Esophagus muscularis mucosa (tissue), 4 donors: ENCODE data around the gene CPLX1. TPM values are rescaled to one million over a fixed set of nuclear protein-coding genes. Genes with fewer than 3 reads are reported as not detected.
"Not testable (repeated sequence)": the region's sequence is repeated elsewhere in the genome, so short reads cannot be mapped to it uniquely, and the experiment has no call there.

Experiments used
- DNase-seq: peaks from one replicate; pipeline ENCODE4 v3.0.0-alpha.2; 2017; ENCODE audit errors: extremely low spot score
- H3K27ac ChIP-seq, 4 donors: fragments of 200-600 bp; sonication (generic); replicated peaks in 1 of 4; 1 replicate in 3 of 4; 2 replicates in 1 of 4; pipeline ENCODE4 v1.5.1; 2016 to 2019; ENCODE audit warnings: mild to moderate bottlenecking in 1 of 4
- H3K27me3 ChIP-seq, 4 donors: fragments of 200-600 bp; sonication (generic); one replicate each; pipeline versions ENCODE4 v1.5.1 to v1.6.0; 2016 to 2019
- H3K36me3 ChIP-seq, 4 donors: fragments of 200-600 bp; sonication (generic); one replicate each; pipeline ENCODE4 v1.5.1; 2016 to 2019
- H3K4me1 ChIP-seq, 4 donors: fragments of 200-600 bp; sonication (generic); one replicate each; pipeline ENCODE4 v1.5.1; 2016 to 2019
- H3K4me3 ChIP-seq, 4 donors: fragments of 200-600 bp; sonication (generic); 1 replicate in 2 of 4; 2 replicates in 2 of 4; pipeline ENCODE4 v1.5.1; 2016 to 2019; ENCODE audit warnings: mild to moderate bottlenecking in 4 of 4, moderate library complexity in 1 of 4
- H3K9me3 ChIP-seq, 4 donors: fragments of 200-600 bp; sonication (generic); 1 replicate in 3 of 4; 2 replicates in 1 of 4; pipeline ENCODE4 v1.5.1; 2016 to 2019
- EP300 ChIP-seq: sonication (generic); formaldehyde crosslinking; IDR thresholded peaks from one replicate; pipeline ENCODE4 v1.6.1; 2017; ENCODE audit warnings: antibody characterized with exemption
- POLR2A ChIP-seq: fragments of 450-650 bp; IDR thresholded peaks from one replicate; pipeline ENCODE4 v1.6.1; 2017; ENCODE audit warnings: antibody characterized with exemption, moderate library complexity, mild to moderate bottlenecking, low read depth
- POLR2AphosphoS5 ChIP-seq, 2 donors: sonication (generic); formaldehyde crosslinking; IDR thresholded peaks; one replicate each; pipeline ENCODE4 v1.6.1; 2017; ENCODE audit warnings: antibody characterized with exemption in 2 of 2
- WGBS: methylation state at CpG from one replicate; pipeline ENCODE4 v1.1.5; 2018; 5-methylcytosine and 5-hydroxymethylcytosine counted together
- intact Hi-C: fragments of 100-400 bp; cut with DNase I; formaldehyde crosslinking; loops from one replicate; pipeline ENCODE4 v1.15.1; 2023
- total RNA-seq, 4 donors: library from RNA; depleted of rRNA; stranded (reverse); fragments of >200 nt; gene quantifications; one replicate each; pipeline versions ENCODE4 v1.1.0 to v1.2.1, GENCODE V29; 2016
- TF ChIP-seq, protein P1 (sequence below), 3 experiments: fragments of 200-600 bp in 2 of 3; fragments of 450-650 bp in 1 of 3; sonication (generic) in 2 of 3; IDR thresholded peaks; one replicate each; pipeline ENCODE4 v1.5.1; 2017 to 2019; ENCODE audit warnings: antibody characterized with exemption in 3 of 3, mild to moderate bottlenecking in 2 of 3, moderate library complexity in 1 of 3

CPLX1 gene
- total RNA-seq, 4 donors from 2014 or later: 1.1 to 1.6 (median 1.3) TPM

DNA sequence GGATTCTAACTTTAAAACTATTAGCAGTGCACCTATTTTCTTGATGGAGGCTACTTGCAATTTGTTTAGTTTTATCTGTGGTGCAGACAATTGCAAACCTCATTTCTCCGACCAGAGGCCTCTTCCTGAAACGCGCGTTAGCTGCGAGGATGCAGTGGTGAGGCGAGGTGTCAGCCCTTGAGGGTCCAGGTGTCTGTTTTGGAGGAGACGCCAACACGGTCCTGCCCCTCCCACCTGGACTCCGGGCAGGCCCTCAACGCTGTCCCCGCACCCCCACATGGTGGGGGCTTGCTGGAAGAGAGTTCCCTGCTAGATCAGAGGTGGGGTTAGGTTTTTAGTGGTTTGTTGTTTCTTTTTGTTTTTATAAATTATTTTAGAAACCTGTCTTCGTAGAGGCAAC is 85.9 kb downstream of the CPLX1 start:
- Histone ChIP-seq H3K4me1 (peaks cover 0 to 6% (median 0%) of the 10 kb centered on the region in 4 donors), H3K36me3 (peaks cover 12 to 87% (median 74%) of the 10 kb centered on the region in 4 donors)
- intact Hi-C loops: no loop called here

DNA sequence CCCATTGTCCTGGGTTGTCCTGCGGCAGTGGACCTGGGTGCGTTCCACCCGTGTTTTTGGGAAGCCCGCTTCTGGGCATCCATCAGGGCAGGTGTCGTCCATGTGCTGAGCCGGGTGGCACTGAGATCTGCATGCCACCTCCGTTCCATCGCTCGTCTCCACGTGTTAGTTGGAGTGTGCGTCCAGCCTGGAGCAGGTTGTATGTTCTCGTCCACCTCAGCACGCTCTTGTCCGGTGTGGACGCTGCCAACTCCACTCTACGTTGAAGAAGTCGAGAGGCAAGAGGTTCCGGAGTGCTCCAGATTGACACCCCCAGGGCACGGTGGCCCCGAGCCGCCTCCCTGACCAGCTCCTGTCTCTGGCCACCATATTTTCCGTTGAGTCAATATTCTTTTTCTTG is 86.4 kb downstream of the CPLX1 start:
- H3K4me3 ChIP-seq: no peak overlapping the region
- WGBS: 96% methylated on average over 22 of the region's 22 CpGs
- intact Hi-C loops: no loop called here
- H3K27me3 ChIP-seq: no peaks in the 10 kb centered on the region
- no peaks in the 10 kb centered on the region for H3K9me3 ChIP-seq
- TF ChIP-seq POLR2A: no peak
- TF ChIP-seq, protein P1, sequence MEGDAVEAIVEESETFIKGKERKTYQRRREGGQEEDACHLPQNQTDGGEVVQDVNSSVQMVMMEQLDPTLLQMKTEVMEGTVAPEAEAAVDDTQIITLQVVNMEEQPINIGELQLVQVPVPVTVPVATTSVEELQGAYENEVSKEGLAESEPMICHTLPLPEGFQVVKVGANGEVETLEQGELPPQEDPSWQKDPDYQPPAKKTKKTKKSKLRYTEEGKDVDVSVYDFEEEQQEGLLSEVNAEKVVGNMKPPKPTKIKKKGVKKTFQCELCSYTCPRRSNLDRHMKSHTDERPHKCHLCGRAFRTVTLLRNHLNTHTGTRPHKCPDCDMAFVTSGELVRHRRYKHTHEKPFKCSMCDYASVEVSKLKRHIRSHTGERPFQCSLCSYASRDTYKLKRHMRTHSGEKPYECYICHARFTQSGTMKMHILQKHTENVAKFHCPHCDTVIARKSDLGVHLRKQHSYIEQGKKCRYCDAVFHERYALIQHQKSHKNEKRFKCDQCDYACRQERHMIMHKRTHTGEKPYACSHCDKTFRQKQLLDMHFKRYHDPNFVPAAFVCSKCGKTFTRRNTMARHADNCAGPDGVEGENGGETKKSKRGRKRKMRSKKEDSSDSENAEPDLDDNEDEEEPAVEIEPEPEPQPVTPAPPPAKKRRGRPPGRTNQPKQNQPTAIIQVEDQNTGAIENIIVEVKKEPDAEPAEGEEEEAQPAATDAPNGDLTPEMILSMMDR (IDR thresholded peaks at IDR 0.05): no peak
- peaks cover 0 to 6% (median 0%) of the 10 kb centered on the region in 4 donors for H3K4me1 ChIP-seq
- H3K36me3 ChIP-seq: peaks cover 16 to 91% (median 78%) of the 10 kb centered on the region in 4 donors
- no peak overlapping the region for H3K27ac ChIP-seq
- no peak for DNase-seq

More for the DNA sequence above, 85.9 kb downstream of the CPLX1 start:
- H3K27me3 ChIP-seq: no peaks in the 10 kb centered on the region
- 82% methylated on average over 12 of the region's 12 CpGs for WGBS
- no peak for DNase-seq
- no peaks in the 10 kb centered on the region for H3K9me3 ChIP-seq
- TF ChIP-seq EP300 (no peak), POLR2A (no peak)
- H3K27ac ChIP-seq: no peak overlapping the region
- no peak overlapping the region for H3K4me3 ChIP-seq

DNA sequence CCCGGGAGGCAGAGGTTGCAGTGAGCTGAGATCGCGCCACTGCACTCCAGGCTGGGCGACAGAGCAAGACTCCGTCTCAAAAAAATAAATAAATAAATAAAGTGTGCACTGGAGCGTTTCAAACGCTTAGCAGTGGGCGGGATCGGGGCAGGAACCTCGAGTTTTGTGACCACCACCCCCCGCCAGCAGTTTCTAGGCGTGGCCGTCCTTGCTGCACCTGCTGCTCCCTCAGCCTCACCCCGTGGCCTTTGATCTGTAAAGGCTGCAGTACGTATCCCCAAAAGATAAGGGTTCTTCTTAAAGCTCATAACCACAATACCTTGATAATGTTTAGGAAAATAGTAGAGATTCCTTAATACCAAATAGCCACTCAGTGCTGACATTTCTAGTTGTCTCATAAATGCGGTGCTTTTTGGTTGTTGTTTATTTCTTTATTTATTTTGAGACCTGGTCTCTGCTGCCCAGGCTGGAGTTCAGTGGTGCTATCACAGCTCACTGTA is 87.1 kb downstream of the CPLX1 start:
- no peak for DNase-seq
- Histone ChIP-seq H3K4me3 (no peak overlapping the region), H3K36me3 (peaks cover 22 to 91% (median 78%) of the 10 kb centered on the region in 4 donors), H3K27ac (no peak overlapping the region), H3K4me1 (peaks cover 0 to 6% (median 0%) of the 10 kb centered on the region in 4 donors), H3K9me3 (no peaks in the 10 kb centered on the region), H3K27me3 (no peaks in the 10 kb centered on the region)
- intact Hi-C loops: no loop called here
- TF ChIP-seq, protein P1 (IDR thresholded peaks at IDR 0.05): no peak
- TF ChIP-seq POLR2AphosphoS5 (IDR thresholded peaks at IDR 0.05): no peak
- 90% methylated on average over 16 of the region's 16 CpGs for WGBS

DNA sequence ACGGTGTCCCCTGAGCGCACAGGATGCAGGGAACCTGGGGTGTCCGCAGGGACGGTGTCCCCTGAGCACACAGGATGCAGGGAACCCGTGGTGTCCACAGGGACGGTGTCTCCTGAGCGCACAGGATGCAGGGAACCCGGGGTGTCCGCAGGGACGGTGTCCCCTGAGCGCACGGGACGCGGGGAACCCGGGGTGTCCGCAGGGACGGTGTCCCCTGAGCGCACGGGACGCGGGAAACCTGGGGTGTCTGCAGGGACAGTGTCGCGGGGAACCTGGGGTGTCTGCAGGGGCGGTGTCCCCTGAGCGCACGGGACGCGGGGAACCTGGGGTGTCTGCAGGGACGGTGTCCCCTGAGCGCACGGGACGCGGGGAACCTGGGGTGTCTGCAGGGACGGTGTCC is 89.4 kb downstream of the CPLX1 start:
- H3K4me3 ChIP-seq, intact Hi-C loops, DNase-seq, H3K27me3 ChIP-seq, H3K4me1 ChIP-seq, H3K27ac ChIP-seq, H3K9me3 ChIP-seq: not testable (repeated sequence)
- peaks cover 39 to 95% (median 90%) of the 10 kb centered on the region in 4 donors for H3K36me3 ChIP-seq
- 93% methylated on average over 33 of the region's 34 CpGs for WGBS

DNA sequence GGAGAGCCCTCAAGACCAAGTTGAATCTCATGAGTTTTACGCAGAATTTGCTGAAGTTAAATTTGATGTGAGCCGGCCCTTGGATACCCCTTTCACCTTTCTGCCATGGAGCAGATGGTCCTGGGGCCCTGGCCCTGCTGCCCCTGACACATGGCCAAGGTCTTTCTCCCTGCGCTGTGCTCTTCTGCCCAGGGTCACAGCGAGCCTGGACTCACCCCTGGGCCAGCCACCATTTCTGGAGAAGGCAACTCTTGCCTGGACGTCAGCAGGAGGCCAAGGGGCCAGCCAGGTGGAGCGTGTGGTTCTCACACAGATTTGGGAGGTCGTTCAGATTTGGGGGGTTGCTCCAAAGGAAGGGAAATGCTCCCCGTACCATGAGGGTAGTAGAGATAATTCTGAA is 90.3 kb downstream of the CPLX1 start:
- Histone ChIP-seq H3K36me3 (peaks cover 41 to 95% (median 91%) of the 10 kb centered on the region in 4 donors), H3K4me3 (no peak overlapping the region), H3K9me3 (no peaks in the 10 kb centered on the region), H3K27me3 (no peaks in the 10 kb centered on the region), H3K27ac (no peak overlapping the region), H3K4me1 (no peaks in the 10 kb centered on the region)
- intact Hi-C loops: no loop called here
- 95% methylated on average over 6 of the region's 8 CpGs for WGBS
- TF ChIP-seq POLR2A: no peak
- no peak for TF ChIP-seq POLR2AphosphoS5 (IDR thresholded peaks at IDR 0.05)
- TF ChIP-seq EP300: no peak
- TF ChIP-seq, protein P1 (IDR thresholded peaks at IDR 0.05): no peak
- DNase-seq: no peak

Other genes with a start within 250 kb of the CPLX1 start
- gene TMEM271, start 249.8 kb downstream of the CPLX1 start, total RNA-seq: under 1 TPM in 2 of 4 donors, not detected in 2; 0.19 to 0.34 TPM
- gene PDE6B, start 200.6 kb downstream of the CPLX1 start, total RNA-seq: 1 to 10 TPM; 2.2 to 5.8 (median 4.4) TPM
- gene ATP5ME, start 151.9 kb downstream of the CPLX1 start, total RNA-seq: 100 to 1,000 TPM; 111 to 224 (median 154) TPM
- 1 to 10 TPM; 7.9 to 9.9 (median 9.6) TPM for gene MYL5, start 151.6 kb downstream of the CPLX1 start, total RNA-seq
- 1 to 10 TPM; 5.5 to 9.4 (median 7.6) TPM for gene SLC49A3, start 137.0 kb downstream of the CPLX1 start, total RNA-seq
- 10 to 100 TPM; 31.7 to 35.3 (median 34.7) TPM for gene PCGF3, start 120.3 kb downstream of the CPLX1 start, total RNA-seq
- gene GAK, start 106.2 kb upstream of the CPLX1 start, total RNA-seq: 10 to 100 TPM; 64.8 to 73.9 (median 70.6) TPM
- gene TMEM175, start 106.3 kb upstream of the CPLX1 start, total RNA-seq: 10 to 100 TPM; 17.6 to 39.5 (median 20.0) TPM
- gene DGKQ, start 147.4 kb upstream of the CPLX1 start, total RNA-seq: 10 to 100 TPM in 2 of 4 donors, 1 to 10 TPM in 2; 7.5 to 11.9 (median 9.9) TPM
- gene IDUA, start 160.9 kb upstream of the CPLX1 start, total RNA-seq: 10 to 100 TPM; 10.4 to 23.1 (median 11.5) TPM
- gene SLC26A1, start 167.3 kb upstream of the CPLX1 start, total RNA-seq: under 1 TPM in 1 of 4 donors, not detected in 3; 0.06 TPM
- gene FGFRL1, start 185.5 kb upstream of the CPLX1 start, total RNA-seq: 10 to 100 TPM; 22.0 to 54.2 (median 32.5) TPM